ENCODE results near the gene TMEM123.

The TMEM123 gene

GRCh38 chr11:102458548-102458947 is 6.0 kb upstream of the TMEM123 start:
- no peaks in the 10 kb centered on the region for H3K79me1 ChIP-seq (ENCODE audit: low read length)
- H2BK120ac ChIP-seq (ENCODE audit: insufficient read depth, low read length, poor library complexity), result no peak overlapping the region
- WGBS (ENCODE audit: extremely low coverage, insufficient coverage, insufficient read length), result no CpG with 5 or more reads among the region's 3 CpGs

GRCh38 chr11:102457865-102458264 is 5.3 kb upstream of the TMEM123 start:
- Histone ChIP-seq H4K12ac (ENCODE audit: low read depth, low read length) (no peak overlapping the region), H2AFZ (ENCODE audit: insufficient read depth, low read length, poor library complexity) (no peak overlapping the region), H3K27ac (ENCODE audit: low read depth, low read length) (no peak overlapping the region), H3K4me2 (ENCODE audit: low read length) (no peak overlapping the region), H2BK120ac (ENCODE audit: insufficient read depth, low read length, poor library complexity) (no peak overlapping the region), H2BK12ac (ENCODE audit: low read length) (no peak overlapping the region), H3K79me1 (ENCODE audit: low read length) (peaks cover 6% of the 10 kb centered on the region), H3K36me3 (ENCODE audit: control insufficient read depth in 1 of 2, insufficient read depth in 2 of 2, low read length in 2 of 2) (no peaks in the 10 kb centered on the region), H3K27me3 (ENCODE audit: insufficient read depth, low read length) (no peaks in the 10 kb centered on the region), H2BK5ac (ENCODE audit: low read depth, low read length, poor library complexity) (no peak overlapping the region), H3K79me2 (ENCODE audit: control insufficient read depth, insufficient read depth, low read length, poor library complexity) (peaks cover 1% of the 10 kb centered on the region), H4K8ac (ENCODE audit: low read depth, low read length) (no peak overlapping the region), H4K91ac (ENCODE audit: low read depth, low read length) (no peak overlapping the region), H3K4me1 (ENCODE audit: control insufficient read depth in 1 of 2, insufficient read depth in 2 of 2, low read length in 2 of 2) (peaks cover 0 to 7% of the 10 kb centered on the region in 2 experiments), H3K4ac (ENCODE audit: low read depth, low read length) (no peak overlapping the region), H3K4me3 (ENCODE audit: low read depth, low read length) (no peak overlapping the region), H3K18ac (ENCODE audit: low read length) (no peak overlapping the region), H3K23ac (ENCODE audit: low read length) (no peak overlapping the region), H2AK5ac (ENCODE audit: low read length) (no peak overlapping the region), H3K14ac (ENCODE audit: low read length) (no peak overlapping the region), H3K9me3 (ENCODE audit: insufficient read depth, low read depth, low read length) (no peaks in the 10 kb centered on the region), H3K9ac (ENCODE audit: low read length) (no peak overlapping the region)
- no peak for DNase-seq

More at GRCh38 chr11:102458548-102458947, 6.0 kb upstream of the TMEM123 start:
- H3K14ac ChIP-seq (ENCODE audit: low read length), result no peak overlapping the region
- H3K4ac ChIP-seq (ENCODE audit: low read depth, low read length), result no peak overlapping the region
- no peak overlapping the region for H3K23ac ChIP-seq (ENCODE audit: low read length)
- no peak overlapping the region for H2AK5ac ChIP-seq (ENCODE audit: low read length)
- no peak overlapping the region for H3K4me3 ChIP-seq (ENCODE audit: low read depth, low read length)
- no peak overlapping the region for H3K27ac ChIP-seq (ENCODE audit: low read depth, low read length)
- H3K4me2 ChIP-seq (ENCODE audit: low read length), result no peak overlapping the region
- H3K79me2 ChIP-seq (ENCODE audit: control insufficient read depth, insufficient read depth, low read length, poor library complexity), result no peaks in the 10 kb centered on the region
- no peaks in the 10 kb centered on the region for H3K36me3 ChIP-seq (ENCODE audit: control insufficient read depth in 1 of 2, insufficient read depth in 2 of 2, low read length in 2 of 2)
- no peak overlapping the region for H3K18ac ChIP-seq (ENCODE audit: low read length)
- H3K27me3 ChIP-seq (ENCODE audit: insufficient read depth, low read length), result no peaks in the 10 kb centered on the region
- H2BK12ac ChIP-seq (ENCODE audit: low read length), result no peak overlapping the region
- H3K4me1 ChIP-seq (ENCODE audit: control insufficient read depth in 1 of 2, insufficient read depth in 2 of 2, low read length in 2 of 2), result peaks cover 0 to 3% of the 10 kb centered on the region in 2 experiments
- no peak overlapping the region for H3K9ac ChIP-seq (ENCODE audit: low read length)
- H4K91ac ChIP-seq (ENCODE audit: low read depth, low read length), result no peak overlapping the region
- no peak overlapping the region for H2BK5ac ChIP-seq (ENCODE audit: low read depth, low read length, poor library complexity)
- no peaks in the 10 kb centered on the region for H3K9me3 ChIP-seq (ENCODE audit: insufficient read depth, low read depth, low read length)
- H4K8ac ChIP-seq (ENCODE audit: low read depth, low read length), result no peak overlapping the region
- DNase-seq, result no peak
- H2AFZ ChIP-seq (ENCODE audit: insufficient read depth, low read length, poor library complexity), result no peak overlapping the region
- no peak overlapping the region for H4K12ac ChIP-seq (ENCODE audit: low read depth, low read length)

DNA sequence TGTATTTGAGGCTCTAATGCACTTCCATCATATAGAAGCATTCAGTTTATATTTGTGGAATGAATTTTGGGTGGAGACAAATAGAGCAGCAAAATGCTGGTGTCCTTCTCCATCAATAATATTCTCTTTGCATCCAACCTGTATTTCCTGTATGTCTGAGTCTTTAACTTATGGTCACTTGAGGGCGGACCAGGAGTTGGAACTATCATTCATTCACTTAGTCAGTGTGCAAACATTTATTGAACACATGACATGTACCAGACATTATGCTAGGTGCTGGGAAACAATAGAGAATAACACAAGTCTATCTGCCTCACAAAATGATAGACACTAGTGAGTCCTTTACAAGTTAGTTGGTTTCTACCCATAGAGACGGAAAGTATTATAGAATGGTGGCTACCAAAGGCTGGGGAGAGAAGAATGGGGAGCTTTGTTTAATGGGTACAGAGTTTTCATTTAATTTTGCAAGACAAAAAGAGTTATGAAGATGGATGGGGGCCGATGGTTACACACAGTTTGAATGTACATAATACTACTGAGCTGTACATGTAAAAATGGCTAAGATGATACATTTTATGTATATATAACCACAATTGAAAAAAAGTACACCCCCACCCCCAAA is 4.6 kb upstream of the TMEM123 start:
- DNase-seq, result no peak
- H3K9ac ChIP-seq (ENCODE audit: low read length), result no peak overlapping the region
- H3K4me2 ChIP-seq (ENCODE audit: low read length), result no peak overlapping the region
- no peak overlapping the region for H3K23ac ChIP-seq (ENCODE audit: low read length)
- no peak overlapping the region for H2AFZ ChIP-seq (ENCODE audit: insufficient read depth, low read length, poor library complexity)
- no peaks in the 10 kb centered on the region for H3K27me3 ChIP-seq (ENCODE audit: insufficient read depth, low read length)
- no peak overlapping the region for H4K91ac ChIP-seq (ENCODE audit: low read depth, low read length)
- H3K14ac ChIP-seq (ENCODE audit: low read length), result no peak overlapping the region
- H2AK5ac ChIP-seq (ENCODE audit: low read length), result no peak overlapping the region
- H4K8ac ChIP-seq (ENCODE audit: low read depth, low read length), result no peak overlapping the region
- no peak overlapping the region for H2BK5ac ChIP-seq (ENCODE audit: low read depth, low read length, poor library complexity)
- no peaks in the 10 kb centered on the region for H3K9me3 ChIP-seq (ENCODE audit: insufficient read depth, low read depth, low read length)
- H4K12ac ChIP-seq (ENCODE audit: low read depth, low read length), result no peak overlapping the region
- H3K4me3 ChIP-seq (ENCODE audit: low read depth, low read length), result no peak overlapping the region
- H3K79me1 ChIP-seq (ENCODE audit: low read length), result peaks cover 12% of the 10 kb centered on the region
- H3K18ac ChIP-seq (ENCODE audit: low read length), result no peak overlapping the region
- no peak overlapping the region for H3K27ac ChIP-seq (ENCODE audit: low read depth, low read length)
- no peaks in the 10 kb centered on the region for H3K36me3 ChIP-seq (ENCODE audit: control insufficient read depth in 1 of 2, insufficient read depth in 2 of 2, low read length in 2 of 2)
- WGBS (ENCODE audit: extremely low coverage, insufficient coverage, insufficient read length), result no CpG with 5 or more reads among the region's 3 CpGs
- H3K79me2 ChIP-seq (ENCODE audit: control insufficient read depth, insufficient read depth, low read length, poor library complexity), result peaks cover 7% of the 10 kb centered on the region
- peaks cover 0 to 7% of the 10 kb centered on the region in 2 experiments for H3K4me1 ChIP-seq (ENCODE audit: control insufficient read depth in 1 of 2, insufficient read depth in 2 of 2, low read length in 2 of 2)
- no peak overlapping the region for H3K4ac ChIP-seq (ENCODE audit: low read depth, low read length)
- H2BK120ac ChIP-seq (ENCODE audit: insufficient read depth, low read length, poor library complexity), result no peak overlapping the region
- H2BK12ac ChIP-seq (ENCODE audit: low read length), result no peak overlapping the region

DNA sequence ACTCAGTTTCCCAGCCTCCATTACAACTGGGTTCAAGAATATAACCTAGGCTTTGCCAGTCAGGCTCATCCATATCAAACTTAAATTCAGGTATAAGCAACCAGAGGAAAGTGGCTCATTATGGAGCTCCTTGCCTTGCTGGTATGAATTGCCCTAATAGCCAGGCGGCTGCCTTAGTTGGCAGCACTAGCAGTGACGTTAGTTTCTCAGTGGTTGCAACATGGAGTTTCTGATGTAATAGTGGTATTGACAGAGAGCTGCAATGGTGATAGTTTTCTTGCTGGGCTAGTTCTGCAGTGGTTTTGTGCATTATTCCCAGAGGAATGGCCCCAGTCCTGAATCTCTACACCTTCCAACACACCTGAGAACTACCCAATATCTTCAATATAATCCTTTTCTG is 3.8 kb upstream of the TMEM123 start:
- no peak overlapping the region for H2BK120ac ChIP-seq (ENCODE audit: insufficient read depth, low read length, poor library complexity)
- peaks cover 19% of the 10 kb centered on the region for H3K79me1 ChIP-seq (ENCODE audit: low read length)
- H3K79me2 ChIP-seq (ENCODE audit: control insufficient read depth, insufficient read depth, low read length, poor library complexity), result peaks cover 9% of the 10 kb centered on the region
- H4K91ac ChIP-seq (ENCODE audit: low read depth, low read length), result peak overlapping the region; percentile 29
- H2BK12ac ChIP-seq (ENCODE audit: low read length), result no peak overlapping the region
- WGBS (ENCODE audit: extremely low coverage, insufficient coverage, insufficient read length), result no CpG with 5 or more reads among the region's 2 CpGs
- no peak overlapping the region for H2AK5ac ChIP-seq (ENCODE audit: low read length)
- no peak overlapping the region for H3K27ac ChIP-seq (ENCODE audit: low read depth, low read length)
- H3K4me2 ChIP-seq (ENCODE audit: low read length), result no peak overlapping the region
- H3K23ac ChIP-seq (ENCODE audit: low read length), result no peak overlapping the region
- H2AFZ ChIP-seq (ENCODE audit: insufficient read depth, low read length, poor library complexity), result no peak overlapping the region
- no peak overlapping the region for H2BK5ac ChIP-seq (ENCODE audit: low read depth, low read length, poor library complexity)
- H3K14ac ChIP-seq (ENCODE audit: low read length), result no peak overlapping the region
- peaks cover 0 to 7% of the 10 kb centered on the region in 2 experiments for H3K4me1 ChIP-seq (ENCODE audit: control insufficient read depth in 1 of 2, insufficient read depth in 2 of 2, low read length in 2 of 2)
- no peak overlapping the region for H3K18ac ChIP-seq (ENCODE audit: low read length)
- H3K27me3 ChIP-seq (ENCODE audit: insufficient read depth, low read length), result no peaks in the 10 kb centered on the region
- no peak overlapping the region for H4K8ac ChIP-seq (ENCODE audit: low read depth, low read length)
- no peak overlapping the region for H3K9ac ChIP-seq (ENCODE audit: low read length)
- H4K12ac ChIP-seq (ENCODE audit: low read depth, low read length), result no peak overlapping the region
- no peaks in the 10 kb centered on the region for H3K9me3 ChIP-seq (ENCODE audit: insufficient read depth, low read depth, low read length)
- H3K36me3 ChIP-seq (ENCODE audit: control insufficient read depth in 1 of 2, insufficient read depth in 2 of 2, low read length in 2 of 2), result no peaks in the 10 kb centered on the region
- H3K4me3 ChIP-seq (ENCODE audit: low read depth, low read length), result no peak overlapping the region
- H3K4ac ChIP-seq (ENCODE audit: low read depth, low read length), result no peak overlapping the region
- DNase-seq, result peak; percentile 22 to 67
